Middle frontal gyrus (tissue), 1 donor: ENCODE measurements around the gene GRIA1.

ENCODE experiments used
- DNase-seq: peaks from one replicate; pipeline ENCODE4 v3.0.0-alpha.2; 2015; ENCODE audit warnings: low spot score; ENCODE audit errors: extremely low spot score

Gene GRIA1

GRCh38 chr5:153498516-153498915 lies 8.0 kb downstream of the GRIA1 start:
- no peak for DNase-seq

DNA sequence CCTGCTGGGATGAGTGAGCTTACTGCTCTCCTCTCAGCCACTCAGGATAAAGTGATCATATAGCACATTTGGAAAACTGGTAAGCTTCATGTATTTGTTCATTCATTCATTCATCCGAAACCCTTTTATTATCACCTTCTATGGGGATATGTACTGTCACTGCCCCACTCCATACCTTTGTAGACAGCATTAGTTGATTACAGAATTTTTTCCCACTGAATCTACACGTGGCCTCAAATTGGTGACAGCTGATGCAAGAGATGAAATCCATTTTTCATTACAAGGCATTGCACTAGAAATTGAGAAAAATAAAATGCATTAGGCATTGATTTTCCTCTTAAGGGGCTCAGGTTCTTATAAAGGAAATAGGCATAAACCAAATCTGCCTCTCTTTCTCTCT lies 9.7 kb downstream of the GRIA1 start:
- DNase-seq, result no peak

GRCh38 chr5:153504726-153505125 lies 14.3 kb downstream of the GRIA1 start:
- no peak for DNase-seq

GRCh38 chr5:153508700-153509099 lies 18.2 kb downstream of the GRIA1 start:
- DNase-seq, result no peak

- DNase-seq, result no peak
Observed at GRCh38 chr5:153511622-153512021, 21.2 kb downstream of the GRIA1 start.

DNA sequence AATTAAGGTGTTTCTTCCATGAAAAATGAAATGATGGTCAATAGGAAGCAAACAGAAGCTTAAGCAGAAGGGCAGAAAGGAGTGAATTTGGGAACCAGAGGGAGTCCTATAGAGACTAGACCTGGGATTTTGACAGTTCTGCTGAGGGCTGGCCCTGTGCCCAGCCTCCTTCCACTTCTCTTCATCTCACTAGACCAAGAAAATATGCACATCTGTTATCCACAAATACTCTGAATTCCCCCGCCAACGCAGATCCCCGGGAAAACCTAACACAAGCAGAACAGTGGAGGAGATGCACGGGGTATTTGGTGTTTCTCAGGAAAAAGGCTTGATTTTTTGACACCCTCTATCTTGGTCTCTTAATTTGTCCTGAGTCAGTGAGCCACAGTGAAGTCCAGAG lies 22.7 kb downstream of the GRIA1 start:
- peak; percentile 46 for DNase-seq

- no peak for DNase-seq
Observed at GRCh38 chr5:153515301-153515700, 24.8 kb downstream of the GRIA1 start.

DNA sequence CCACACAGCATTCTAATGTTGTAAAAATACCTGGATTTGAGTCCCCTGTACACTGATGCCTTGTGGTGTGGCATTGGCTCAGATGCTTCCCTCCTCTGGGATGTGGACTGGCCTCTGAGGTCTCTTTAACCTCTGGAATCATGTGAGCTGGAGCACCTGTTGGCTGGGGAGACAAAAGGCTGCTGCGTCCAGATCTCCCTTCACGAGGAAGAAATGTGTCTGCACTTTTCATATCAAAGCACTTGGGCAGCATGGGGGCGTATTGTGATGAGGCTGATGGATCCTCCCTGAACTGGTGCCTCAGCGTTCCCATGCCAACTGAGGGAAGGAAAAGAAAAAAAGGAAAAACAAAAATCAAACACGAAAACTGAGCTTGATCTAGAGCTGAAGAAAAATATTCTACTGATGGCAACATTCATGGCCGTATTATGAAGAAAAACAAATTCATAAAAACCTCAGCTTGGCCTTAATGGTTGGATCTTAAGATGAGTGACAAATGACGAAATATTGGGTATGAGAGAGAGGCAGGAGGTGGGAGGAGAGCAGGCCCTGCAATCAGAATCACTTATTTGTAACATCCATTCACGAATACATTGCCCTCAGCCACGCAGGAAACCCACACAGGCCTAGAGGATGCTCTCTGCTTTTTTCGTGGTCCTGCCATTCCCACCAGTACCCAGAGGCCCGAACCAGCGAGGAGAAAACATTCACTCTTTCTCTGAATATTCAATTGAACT lies 26.2 kb downstream of the GRIA1 start:
- no peak for DNase-seq

- DNase-seq, result no peak
Observed at GRCh38 chr5:153517241-153517611, 26.8 kb downstream of the GRIA1 start.

DNA sequence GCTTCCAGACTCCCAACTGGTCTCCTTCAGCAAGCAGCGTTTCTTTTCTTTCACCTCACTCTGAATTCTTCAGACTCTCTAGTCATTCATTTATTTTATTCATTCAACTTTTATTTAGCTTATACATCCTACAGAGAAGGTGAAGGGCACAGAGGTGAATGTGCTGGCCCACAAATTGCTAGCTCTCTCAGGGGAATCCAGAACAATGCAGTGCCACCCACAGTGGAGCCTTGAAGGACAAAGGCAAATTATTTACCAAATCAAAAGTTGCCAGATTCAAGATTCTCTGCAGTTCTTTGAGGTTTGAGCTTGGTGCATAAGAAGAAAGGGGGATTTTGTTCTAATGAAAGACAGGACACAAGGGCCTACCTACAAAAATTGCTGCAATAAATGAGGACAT lies 29.7 kb downstream of the GRIA1 start:
- no peak for DNase-seq

- no peak for DNase-seq
Observed at GRCh38 chr5:153520952-153521351, 30.5 kb downstream of the GRIA1 start.

- no peak for DNase-seq
Observed at GRCh38 chr5:153523211-153523610, 32.7 kb downstream of the GRIA1 start.

- no peak for DNase-seq
Observed at GRCh38 chr5:153523831-153524230, 33.4 kb downstream of the GRIA1 start.

- DNase-seq, result no peak
Observed at GRCh38 chr5:153525536-153525935, 35.1 kb downstream of the GRIA1 start.

DNA sequence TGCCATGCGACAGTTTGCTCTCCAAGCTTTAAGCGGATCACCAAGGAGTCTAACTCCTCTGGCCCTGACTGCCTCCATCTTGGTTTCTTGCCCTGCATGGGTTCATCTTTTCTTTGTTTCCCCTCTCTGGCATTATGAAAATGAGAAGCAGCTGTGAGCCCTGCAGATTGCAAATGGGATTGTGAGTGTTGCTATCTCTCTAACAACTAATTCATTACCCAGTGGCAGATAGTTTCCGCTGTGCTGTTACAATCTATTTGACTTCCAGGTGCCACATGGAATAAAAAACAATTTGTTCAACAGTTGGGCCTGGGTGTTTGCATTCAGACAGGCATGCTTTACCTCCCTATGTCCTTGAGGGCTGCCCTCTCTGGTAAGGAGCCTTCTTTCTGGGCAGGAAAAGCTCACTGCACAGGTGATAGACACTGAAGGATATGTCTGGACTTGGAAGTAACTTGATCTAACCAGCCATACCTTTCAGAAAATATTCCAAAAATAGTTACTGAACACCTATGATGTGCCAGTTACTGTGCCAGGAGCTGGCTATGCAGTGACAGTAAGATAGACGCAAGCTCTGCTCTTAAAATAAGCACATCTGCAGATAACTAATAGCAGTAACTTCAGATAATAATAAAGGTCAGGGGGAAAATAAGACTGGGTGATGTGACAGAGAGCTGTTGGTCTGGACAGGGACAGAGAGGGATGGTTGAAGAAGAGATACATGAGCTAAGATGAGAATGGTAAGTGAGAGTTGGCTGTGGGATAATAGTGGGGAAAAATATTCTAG lies 40.1 kb downstream of the GRIA1 start:
- no peak for DNase-seq

GRCh38 chr5:153533546-153533945 lies 43.1 kb downstream of the GRIA1 start:
- DNase-seq, result no peak

GRCh38 chr5:153534102-153534501 lies 43.6 kb downstream of the GRIA1 start:
- no peak for DNase-seq

- no peak for DNase-seq
Observed at GRCh38 chr5:153537207-153537606, 46.7 kb downstream of the GRIA1 start.

- DNase-seq, result no peak
Observed at GRCh38 chr5:153539983-153540382, 49.5 kb downstream of the GRIA1 start.

DNA sequence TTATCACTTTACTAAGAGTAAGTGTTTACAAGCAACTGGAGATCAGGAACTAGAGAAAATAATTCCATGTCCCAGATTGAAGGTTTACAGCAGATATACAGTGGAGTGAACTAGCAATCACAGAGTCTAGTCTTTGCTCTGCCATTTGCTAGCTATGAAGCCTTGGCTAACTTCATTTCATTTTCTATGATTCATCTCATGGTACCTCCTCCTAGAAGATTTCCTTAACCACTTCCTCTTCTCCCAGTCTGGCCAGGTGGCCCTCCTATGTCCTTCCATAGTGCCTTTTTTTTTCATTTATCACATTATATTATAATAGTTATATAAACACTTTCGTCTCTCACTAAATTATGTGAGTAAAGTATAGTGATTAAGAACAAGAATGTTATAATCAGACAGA lies 52.1 kb downstream of the GRIA1 start:
- no peak for DNase-seq

GRCh38 chr5:153543288-153543687 lies 52.8 kb downstream of the GRIA1 start:
- DNase-seq, result no peak

GRCh38 chr5:153543959-153544470 lies 53.5 kb downstream of the GRIA1 start:
- no peak for DNase-seq

DNA sequence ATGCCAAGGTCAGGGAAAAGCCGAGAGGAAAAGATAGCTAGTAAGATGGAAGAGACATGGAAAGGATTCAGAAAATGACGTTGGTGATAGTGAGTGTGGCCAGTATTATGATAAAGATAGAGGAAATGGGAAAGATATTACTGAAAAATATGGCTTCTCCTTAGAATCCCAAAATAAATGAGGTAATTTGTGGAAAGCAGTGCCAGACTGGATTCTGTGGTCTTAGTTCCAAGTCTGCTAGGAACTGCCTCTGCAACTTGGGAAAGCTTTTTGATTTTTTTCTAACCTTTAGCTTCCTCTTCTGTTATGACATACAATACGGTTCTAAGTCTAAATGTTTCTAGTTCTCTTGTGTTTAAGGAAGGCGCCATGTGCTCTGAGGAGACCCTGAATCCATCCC lies 54.2 kb downstream of the GRIA1 start:
- no peak for DNase-seq
